SH-SY5Y (cell line): ENCODE data around the gene ADCY3.

ENCODE experiments used
- GATA2 ChIP-seq: IDR thresholded peaks from 2 replicates; pipeline ENCODE4 v1.6.1; 2011; ENCODE audit warnings: mild to moderate bottlenecking, low read depth, low read length
- GATA3 ChIP-seq: IDR thresholded peaks from 2 replicates; pipeline ENCODE4 v1.6.1; 2011; ENCODE audit warnings: low read depth, mild to moderate bottlenecking, low read length, moderate library complexity

The ADCY3 gene

GRCh38 chr2:24935145-24935544 is 15.1 kb upstream of the ADCY3 start:
- TF ChIP-seq GATA3 (no peak), GATA2 (no peak)

- no peak for TF ChIP-seq GATA3
Measured at GRCh38 chr2:24932715-24933114, 12.7 kb upstream of the ADCY3 start.

- TF ChIP-seq GATA2, result no peak
- no peak for TF ChIP-seq GATA3
Measured at GRCh38 chr2:24930768-24931167, 10.7 kb upstream of the ADCY3 start.

- TF ChIP-seq GATA3 (no peak), GATA2 (no peak)
Measured at GRCh38 chr2:24929230-24929629, 9.2 kb upstream of the ADCY3 start.

- no peak for TF ChIP-seq GATA3
- no peak for TF ChIP-seq GATA2
Measured at GRCh38 chr2:24928036-24928435, 8.0 kb upstream of the ADCY3 start.

- TF ChIP-seq GATA2 (no peak), GATA3 (no peak)
Measured at GRCh38 chr2:24926602-24927252, 6.7 kb upstream of the ADCY3 start.

- TF ChIP-seq GATA2 (no peak), GATA3 (no peak)
Measured at GRCh38 chr2:24926220-24926601, 6.2 kb upstream of the ADCY3 start.

GRCh38 chr2:24925815-24926214 is 5.8 kb upstream of the ADCY3 start:
- TF ChIP-seq GATA2, result no peak
- no peak for TF ChIP-seq GATA3

GRCh38 chr2:24924732-24925131 is 4.7 kb upstream of the ADCY3 start:
- TF ChIP-seq GATA3, result no peak
- no peak for TF ChIP-seq GATA2

GRCh38 chr2:24924266-24924665 is 4.2 kb upstream of the ADCY3 start:
- TF ChIP-seq GATA3 (no peak), GATA2 (no peak)

GRCh38 chr2:24923106-24923505 is 3.1 kb upstream of the ADCY3 start:
- no peak for TF ChIP-seq GATA3
- no peak for TF ChIP-seq GATA2

GRCh38 chr2:24922556-24922955 is 2.5 kb upstream of the ADCY3 start:
- TF ChIP-seq GATA2, result no peak
- no peak for TF ChIP-seq GATA3

- TF ChIP-seq GATA3 (no peak), GATA2 (no peak)
Measured at GRCh38 chr2:24920809-24921441, 888 bp upstream of the ADCY3 start.

GRCh38 chr2:24919506-24920097 is 435 bp downstream of the ADCY3 start:
- TF ChIP-seq GATA2 (no peak), GATA3 (no peak)

- no peak for TF ChIP-seq GATA3
- TF ChIP-seq GATA2, result no peak
Measured at GRCh38 chr2:24919037-24919505, 966 bp downstream of the ADCY3 start.
